T-helper 1 cell treated with Interleukin-12 subunit alpha and Interleukin-12 subunit beta and Interleukin-4 antibody, amounts not matched to agents 30 μg/mL and 1 μg/mL, for 36 hours (primary cell): ENCODE measurements around the gene CENPX.

Source experiments
- H3K27ac Mint-ChIP-seq: one replicate; pipeline ENCODE4 v1.8.0; 2021; ENCODE audit warnings: mild to moderate bottlenecking, mixed read lengths
- H3K27me3 Mint-ChIP-seq: one replicate; pipeline ENCODE4 v1.8.0; 2021; ENCODE audit warnings: low read depth, mixed read lengths
- H3K36me3 Mint-ChIP-seq: one replicate; pipeline ENCODE4 v1.8.0; 2021; ENCODE audit warnings: low read depth, mixed read lengths
- H3K4me1 Mint-ChIP-seq: one replicate; pipeline ENCODE4 v1.8.0; 2021; ENCODE audit warnings: low read depth, mixed read lengths
- H3K4me3 Mint-ChIP-seq: one replicate; pipeline ENCODE4 v1.8.0; 2021; ENCODE audit warnings: mild to moderate bottlenecking, moderate library complexity, mixed read lengths
- H3K9me3 Mint-ChIP-seq: one replicate; pipeline ENCODE4 v1.8.0; 2021; ENCODE audit warnings: mixed read lengths

Gene CENPX

DNA sequence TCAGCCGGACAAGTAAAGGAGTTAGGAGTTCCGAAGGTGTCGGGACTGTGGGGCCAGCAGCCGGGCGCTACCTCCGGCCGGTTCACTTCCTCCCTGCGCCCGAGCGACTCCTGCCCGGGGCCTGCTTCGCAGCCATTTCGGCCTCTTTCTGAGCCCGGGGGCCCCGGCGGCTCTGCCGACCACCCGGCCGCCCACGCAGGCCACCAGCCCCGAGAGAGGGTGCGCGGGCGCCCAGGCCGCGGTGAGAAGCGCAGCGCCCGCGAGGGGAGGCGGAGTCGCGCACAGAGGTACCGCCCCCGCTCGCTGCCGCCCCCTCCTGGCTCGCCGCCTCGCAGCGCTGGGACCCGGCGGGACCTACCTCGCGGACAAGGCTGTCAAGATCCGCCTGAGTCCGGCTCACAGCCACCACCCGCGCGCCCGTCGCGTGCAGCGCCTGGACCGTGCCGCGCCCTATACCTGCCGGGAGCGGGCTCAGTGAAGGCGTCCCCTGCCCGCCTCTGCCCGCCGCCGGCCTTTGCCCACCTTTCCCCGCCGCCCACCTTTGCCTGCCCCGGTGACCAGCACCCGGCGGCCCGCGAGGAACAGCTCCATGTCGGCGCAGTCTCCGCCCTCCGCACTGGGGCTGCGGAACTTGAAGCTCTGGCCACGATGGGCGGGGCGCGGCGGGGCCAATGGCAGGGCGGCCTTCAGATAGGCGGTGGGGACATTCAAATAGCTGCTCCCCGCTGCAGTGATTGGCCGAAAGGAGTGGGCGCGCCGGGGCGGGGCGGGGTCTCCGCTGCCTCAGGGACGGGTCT lies 14.6 kb upstream of the CENPX start, which contains the start of gene DCXR:
DCXR (minus strand) TSS at position 606 of the 797 bp plus-strand sequence; CDS start at position 591, 15 bp downstream.
- Mint-ChIP-seq H3K9me3 (no peaks in the 10 kb centered on the region), H3K4me3 (peak within 1 kb of the TSS; percentile 88), H3K27me3 (peaks cover 4% of the 10 kb centered on the region), H3K4me1 (peaks cover 16% of the 10 kb centered on the region), H3K27ac (peak within 1 kb of the TSS; percentile 94), H3K36me3 (peaks cover 7% of the 10 kb centered on the region)

DNA sequence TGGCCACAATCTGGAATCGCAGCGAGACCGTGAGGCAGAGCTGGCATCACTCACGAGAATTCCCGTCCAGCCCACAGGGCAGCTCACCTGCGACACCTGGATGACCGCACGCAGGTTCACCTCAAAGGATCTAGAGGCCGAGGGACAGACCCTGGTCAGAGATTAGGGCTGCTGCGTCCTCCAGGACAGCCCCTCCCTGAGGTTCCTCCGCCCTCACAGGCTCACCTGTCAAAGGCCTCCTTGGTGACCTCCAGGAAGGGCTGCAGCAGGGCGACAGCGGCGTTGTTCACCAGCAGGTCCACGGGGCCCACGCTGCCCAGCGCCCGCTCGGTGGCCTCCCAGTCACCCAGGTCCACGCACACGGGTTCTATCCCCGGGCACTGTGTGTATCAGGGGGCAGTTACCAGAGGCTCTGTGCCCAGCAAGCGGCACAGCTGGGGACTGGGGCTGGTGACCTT lies 14.0 kb upstream of the CENPX start:
- H3K36me3 Mint-ChIP-seq, result peaks cover 7% of the 10 kb centered on the region
- H3K27me3 Mint-ChIP-seq, result peaks cover 4% of the 10 kb centered on the region
- H3K4me3 Mint-ChIP-seq, result peak overlapping the region; percentile 72
- H3K9me3 Mint-ChIP-seq, result no peaks in the 10 kb centered on the region
- H3K4me1 Mint-ChIP-seq, result peaks cover 16% of the 10 kb centered on the region
- peak overlapping the region; percentile 26 for H3K27ac Mint-ChIP-seq

- Mint-ChIP-seq H3K4me3 (peak overlapping the region; percentile 72), H3K9me3 (no peaks in the 10 kb centered on the region), H3K36me3 (peaks cover 7% of the 10 kb centered on the region), H3K27me3 (peaks cover 4% of the 10 kb centered on the region), H3K27ac (no peak overlapping the region), H3K4me1 (peaks cover 16% of the 10 kb centered on the region)
Observed at GRCh38 chr17:82035956-82036633, 13.4 kb upstream of the CENPX start.

GRCh38 chr17:82035488-82035887 lies 12.8 kb upstream of the CENPX start:
- Mint-ChIP-seq H3K4me3 (peak overlapping the region; percentile 37), H3K36me3 (peaks cover 7% of the 10 kb centered on the region), H3K27me3 (peaks cover 4% of the 10 kb centered on the region), H3K27ac (no peak overlapping the region), H3K9me3 (no peaks in the 10 kb centered on the region), H3K4me1 (peaks cover 16% of the 10 kb centered on the region)

DNA sequence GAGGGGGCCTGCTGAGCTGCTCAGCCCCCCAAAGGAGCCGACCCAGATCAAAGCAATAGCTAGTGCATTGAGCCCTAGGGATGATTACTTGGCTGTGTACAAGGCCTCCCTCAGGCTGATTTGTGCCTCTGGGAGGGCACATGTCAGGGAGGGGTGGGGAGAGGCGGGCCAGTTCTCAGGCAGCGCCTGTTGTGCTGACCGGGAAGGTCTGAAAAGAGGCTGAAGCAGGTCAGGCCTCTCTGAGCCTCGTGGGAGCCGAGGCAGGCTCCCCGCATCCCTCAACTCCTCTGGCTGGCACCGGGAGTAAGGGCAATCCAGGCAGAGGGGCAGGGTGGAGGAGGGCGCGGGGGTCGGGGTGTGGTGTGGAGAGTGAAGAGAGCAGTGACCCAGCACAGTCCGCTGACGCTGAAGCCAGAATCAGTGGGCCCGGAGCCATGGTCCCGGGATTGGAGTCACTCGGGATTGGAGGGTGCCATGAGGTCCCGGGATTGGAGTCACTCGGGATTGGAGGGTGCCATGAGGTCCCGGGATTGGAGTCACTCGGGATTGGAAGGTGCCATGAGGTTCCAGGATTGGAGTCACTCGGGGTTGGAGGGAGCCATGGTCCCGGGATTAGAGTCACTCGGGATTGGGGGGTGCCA lies 11.8 kb upstream of the CENPX start:
- Mint-ChIP-seq H3K36me3 (peaks cover 7% of the 10 kb centered on the region), H3K4me1 (peaks cover 16% of the 10 kb centered on the region), H3K27ac (no peak overlapping the region), H3K9me3 (no peaks in the 10 kb centered on the region), H3K4me3 (peak overlapping the region; percentile 21), H3K27me3 (peaks cover 4% of the 10 kb centered on the region)

DNA sequence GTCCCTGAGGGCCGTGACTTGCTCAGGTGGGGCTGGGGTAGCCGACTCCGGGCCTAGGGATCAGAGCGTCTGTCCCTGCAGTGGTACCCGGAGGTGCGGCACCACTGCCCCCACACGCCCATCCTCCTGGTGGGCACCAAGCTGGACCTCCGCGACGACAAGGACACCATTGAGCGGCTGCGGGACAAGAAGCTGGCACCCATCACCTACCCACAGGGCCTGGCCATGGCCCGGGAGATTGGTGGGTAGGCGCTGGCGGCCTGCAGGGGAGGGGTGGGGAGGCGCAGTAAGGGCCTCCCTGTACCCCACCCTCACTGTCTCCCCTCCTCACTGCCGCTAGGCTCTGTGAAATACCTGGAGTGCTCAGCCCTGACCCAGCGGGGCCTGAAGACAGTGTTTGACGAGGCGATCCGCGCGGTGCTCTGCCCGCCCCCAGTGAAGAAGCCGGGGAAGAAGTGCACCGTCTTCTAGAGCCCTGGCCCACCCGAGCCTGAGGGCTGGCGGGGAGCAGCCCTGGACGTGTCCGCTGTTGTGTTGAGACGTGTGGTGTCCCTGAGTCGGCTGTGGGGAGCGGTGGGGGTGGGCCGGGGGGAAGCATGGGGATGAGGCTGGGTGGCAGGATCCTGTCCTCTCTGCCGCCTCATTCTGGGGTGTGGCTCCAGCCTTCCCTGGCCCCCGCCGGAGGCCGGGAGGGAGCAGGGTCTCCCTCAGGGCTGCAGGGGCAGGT lies 10.8 kb upstream of the CENPX start:
- peaks cover 7% of the 10 kb centered on the region for H3K36me3 Mint-ChIP-seq
- no peak overlapping the region for H3K4me3 Mint-ChIP-seq
- peaks cover 4% of the 10 kb centered on the region for H3K27me3 Mint-ChIP-seq
- H3K27ac Mint-ChIP-seq, result no peak overlapping the region
- H3K9me3 Mint-ChIP-seq, result no peaks in the 10 kb centered on the region
- peaks cover 10% of the 10 kb centered on the region for H3K4me1 Mint-ChIP-seq

DNA sequence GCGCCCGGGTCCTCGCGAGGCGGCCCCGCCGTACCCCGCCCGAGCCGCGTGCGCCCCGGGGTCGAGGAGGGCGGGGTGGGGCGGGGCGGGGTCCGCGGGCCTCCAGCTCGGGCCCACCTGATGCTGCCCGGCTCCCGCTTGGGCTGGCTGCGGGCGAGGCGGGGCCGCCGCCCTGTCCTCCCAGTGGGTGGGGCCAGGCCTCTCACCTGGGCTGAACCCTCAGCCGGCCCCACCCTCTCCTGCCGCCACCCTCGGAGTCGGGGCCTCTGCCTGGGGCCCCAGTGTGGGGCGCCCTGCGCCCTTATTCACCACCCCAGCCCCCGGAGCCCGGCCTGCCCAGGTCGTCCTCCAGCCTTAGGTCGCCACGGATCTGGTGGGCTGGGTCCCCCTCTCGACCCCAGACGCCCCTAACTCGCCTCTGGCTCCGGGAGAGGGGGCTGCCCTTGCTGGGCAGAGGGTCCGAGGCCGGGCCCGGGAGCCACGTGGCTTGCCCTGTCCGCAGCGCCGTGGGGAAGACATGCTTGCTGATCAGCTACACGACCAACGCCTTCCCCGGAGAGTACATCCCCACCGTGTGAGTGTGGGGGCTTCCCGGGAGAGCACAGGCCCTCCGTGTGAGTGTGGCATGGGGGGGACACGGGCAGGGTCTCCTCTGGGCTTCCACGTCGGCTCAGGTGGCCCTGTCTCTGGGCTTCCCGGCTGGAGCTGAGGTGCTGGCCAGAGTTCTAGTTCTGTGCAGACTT lies 9.4 kb upstream of the CENPX start:
- Mint-ChIP-seq H3K27me3 (no peaks in the 10 kb centered on the region), H3K36me3 (peaks cover 7% of the 10 kb centered on the region), H3K9me3 (no peaks in the 10 kb centered on the region), H3K27ac (no peak overlapping the region), H3K4me3 (peak overlapping the region; percentile 34), H3K4me1 (peaks cover 4% of the 10 kb centered on the region)

GRCh38 chr17:82031303-82031884 lies 8.7 kb upstream of the CENPX start, which contains the start of gene RAC3:
TSS of gene RAC3 (plus strand) at chr17:82031678. CDS start at chr17:82031762, 84 bp downstream.
- Mint-ChIP-seq H3K4me1 (peaks cover 4% of the 10 kb centered on the region), H3K27me3 (no peaks in the 10 kb centered on the region), H3K4me3 (peak within 1 kb of the TSS; percentile 85), H3K27ac (peak within 1 kb of the TSS; percentile 79), H3K36me3 (peaks cover 7% of the 10 kb centered on the region), H3K9me3 (no peaks in the 10 kb centered on the region)

GRCh38 chr17:82030470-82031302 lies 8.0 kb upstream of the CENPX start:
- H3K36me3 Mint-ChIP-seq, result peaks cover 7% of the 10 kb centered on the region
- peak overlapping the region; percentile 79 for H3K27ac Mint-ChIP-seq
- no peaks in the 10 kb centered on the region for H3K9me3 Mint-ChIP-seq
- peak overlapping the region; percentile 85 for H3K4me3 Mint-ChIP-seq
- H3K4me1 Mint-ChIP-seq, result peaks cover 3% of the 10 kb centered on the region
- H3K27me3 Mint-ChIP-seq, result no peaks in the 10 kb centered on the region

- peaks cover 1% of the 10 kb centered on the region for H3K4me1 Mint-ChIP-seq
- H3K27me3 Mint-ChIP-seq, result no peaks in the 10 kb centered on the region
- no peak overlapping the region for H3K4me3 Mint-ChIP-seq
- no peak overlapping the region for H3K27ac Mint-ChIP-seq
- peaks cover 3% of the 10 kb centered on the region for H3K36me3 Mint-ChIP-seq
- H3K9me3 Mint-ChIP-seq, result no peaks in the 10 kb centered on the region
Observed at GRCh38 chr17:82029990-82030469, 7.4 kb upstream of the CENPX start.

- peak overlapping the region; percentile 61 for H3K4me3 Mint-ChIP-seq
- H3K27me3 Mint-ChIP-seq, result no peaks in the 10 kb centered on the region
- no peaks in the 10 kb centered on the region for H3K9me3 Mint-ChIP-seq
- no peak overlapping the region for H3K27ac Mint-ChIP-seq
- H3K36me3 Mint-ChIP-seq, result peaks cover 3% of the 10 kb centered on the region
- peaks cover 1% of the 10 kb centered on the region for H3K4me1 Mint-ChIP-seq
Observed at GRCh38 chr17:82029391-82029790, 6.7 kb upstream of the CENPX start.

DNA sequence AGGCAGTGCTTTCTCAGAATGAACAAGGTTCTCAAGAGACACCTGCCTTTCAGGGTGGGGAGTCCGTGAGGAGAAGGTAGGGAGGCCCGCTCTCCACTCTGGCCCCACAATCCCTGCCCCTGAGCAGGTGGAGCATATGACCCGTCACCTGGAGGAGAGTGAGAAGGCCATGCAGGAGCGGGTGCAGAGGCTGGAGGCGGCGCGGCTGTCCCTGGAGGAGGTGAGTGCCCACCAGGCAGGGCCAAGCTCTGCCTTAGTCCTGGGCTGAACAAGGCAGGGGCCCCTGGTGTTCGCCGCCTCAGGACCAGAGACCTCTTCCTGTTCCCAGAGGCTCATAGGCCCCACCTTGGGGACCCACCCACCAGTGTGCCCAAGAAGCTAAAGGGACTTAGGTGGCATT lies 6.3 kb upstream of the CENPX start:
- H3K36me3 Mint-ChIP-seq, result peaks cover 3% of the 10 kb centered on the region
- H3K4me3 Mint-ChIP-seq, result no peak overlapping the region

More for the DNA sequence above, 6.3 kb upstream of the CENPX start:
- Mint-ChIP-seq H3K4me1 (peaks cover 5% of the 10 kb centered on the region), H3K27ac (no peak overlapping the region), H3K9me3 (no peaks in the 10 kb centered on the region), H3K27me3 (no peaks in the 10 kb centered on the region)
